GM12874 (cell line): ENCODE results near the gene CALML4.

Source experiments
- CTCF ChIP-seq: IDR thresholded peaks from 2 replicates; pipeline ENCODE4 v1.5.1; 2011; ENCODE audit warnings: low read depth, mild to moderate bottlenecking, control low read depth, low read length, moderate library complexity; ENCODE audit not compliant: insufficient read depth

Gene CALML4

GRCh38 chr15:68195336-68196112 lies 9.6 kb downstream of the CALML4 start:
- TF ChIP-seq CTCF: no peak

- TF ChIP-seq CTCF: no peak
Observed at GRCh38 chr15:68192804-68193486, 12.2 kb downstream of the CALML4 start.

- no peak for TF ChIP-seq CTCF
Observed at GRCh38 chr15:68192117-68192516, 13.0 kb downstream of the CALML4 start.

GRCh38 chr15:68191555-68191954 lies 13.6 kb downstream of the CALML4 start:
- no peak for TF ChIP-seq CTCF

GRCh38 chr15:68190048-68190447 lies 15.1 kb downstream of the CALML4 start:
- TF ChIP-seq CTCF: no peak

- no peak for TF ChIP-seq CTCF
Observed at GRCh38 chr15:68188647-68189046, 16.5 kb downstream of the CALML4 start.

GRCh38 chr15:68187559-68187958 lies 17.6 kb downstream of the CALML4 start:
- TF ChIP-seq CTCF: no peak
